HG03095 (cell line): ENCODE data around the gene SCAPER.
"Not testable (repeated sequence)": the region's sequence is repeated elsewhere in the genome, so short reads cannot be mapped to it uniquely, and the experiment has no call there.

Experiments
- ATAC-seq: cut with Tn5 transposase; IDR thresholded peaks from one replicate; pipeline ENCODE4 v1.9.1; 2021; ENCODE audit warnings: moderate library complexity; ENCODE audit not compliant: unreplicated experiment

The SCAPER gene

GRCh38 chr15:76795217-76795616 is 109.9 kb downstream of the SCAPER start:
- no peak for ATAC-seq

- ATAC-seq: no peak
Observed at GRCh38 chr15:76793162-76793561, 112.0 kb downstream of the SCAPER start.

GRCh38 chr15:76791511-76791910 is 113.6 kb downstream of the SCAPER start:
- ATAC-seq: no peak

GRCh38 chr15:76787273-76787672 is 117.9 kb downstream of the SCAPER start:
- no peak for ATAC-seq

- ATAC-seq: no peak
Observed at GRCh38 chr15:76776969-76777368, 128.2 kb downstream of the SCAPER start.

- no peak for ATAC-seq
Observed at GRCh38 chr15:76776480-76776879, 128.7 kb downstream of the SCAPER start.

- ATAC-seq: no peak
Observed at GRCh38 chr15:76773234-76773633, 131.9 kb downstream of the SCAPER start.

- ATAC-seq: no peak
Observed at GRCh38 chr15:76772776-76773175, 132.4 kb downstream of the SCAPER start.

- ATAC-seq: no peak
Observed at GRCh38 chr15:76764004-76764403, 141.1 kb downstream of the SCAPER start.

- no peak for ATAC-seq
Observed at GRCh38 chr15:76763554-76763953, 141.6 kb downstream of the SCAPER start.

- no peak for ATAC-seq
Observed at GRCh38 chr15:76756381-76756780, 148.8 kb downstream of the SCAPER start.

- no peak for ATAC-seq
Observed at GRCh38 chr15:76753771-76754170, 151.4 kb downstream of the SCAPER start.

- no peak for ATAC-seq
Observed at GRCh38 chr15:76753131-76753530, 152.0 kb downstream of the SCAPER start.

- no peak for ATAC-seq
Observed at GRCh38 chr15:76752549-76752948, 152.6 kb downstream of the SCAPER start.

GRCh38 chr15:76737573-76737972 is 167.6 kb downstream of the SCAPER start:
- no peak for ATAC-seq

- not testable (repeated sequence) for ATAC-seq
Observed at GRCh38 chr15:76732321-76732720, 172.8 kb downstream of the SCAPER start.

- ATAC-seq: no peak
Observed at GRCh38 chr15:76730262-76730661, 174.9 kb downstream of the SCAPER start.

GRCh38 chr15:76718863-76719262 is 186.3 kb downstream of the SCAPER start:
- no peak for ATAC-seq

GRCh38 chr15:76714950-76715349 is 190.2 kb downstream of the SCAPER start:
- ATAC-seq: no peak

- ATAC-seq: no peak
Observed at GRCh38 chr15:76711351-76711827, 193.8 kb downstream of the SCAPER start.

GRCh38 chr15:76704032-76704431 is 201.1 kb downstream of the SCAPER start:
- ATAC-seq: not testable (repeated sequence)

- no peak for ATAC-seq
Observed at GRCh38 chr15:76696840-76697239, 208.3 kb downstream of the SCAPER start.

- ATAC-seq: not testable (repeated sequence)
Observed at GRCh38 chr15:76692546-76692945, 212.6 kb downstream of the SCAPER start.

GRCh38 chr15:76687592-76687991 is 217.5 kb downstream of the SCAPER start:
- not testable (repeated sequence) for ATAC-seq
